Endothelial cell of umbilical vein (primary cell): ENCODE data around the gene INKA1. TPM values are rescaled to one million over a fixed set of nuclear protein-coding genes. Genes with fewer than 3 reads are reported as not detected.

Source experiments
- BruUV-seq: library from RNA; stranded (reverse); fragments of 400-500 nt; replicated peaks from 2 replicates; lab custom pipeline; 2021; lab: Mats Ljungman, UMichigan
- CTCF ChIA-PET: fragments of 300-600, 350-600 bp; sonication (Branson Sonifier 250); formaldehyde crosslinking; loops from one replicate; lab custom pipeline; 2021; ENCODE audit warnings: antibody characterized with exemption, inconsistent platforms; lab: Charles Lee
- POLR2A ChIA-PET: fragments of 300-600, 350-600 bp; sonication (Branson Sonifier 250); formaldehyde crosslinking; loops from one replicate; lab custom pipeline; 2021; ENCODE audit warnings: antibody characterized with exemption, inconsistent platforms; lab: Charles Lee
- DNase-seq: peaks from one replicate; pipeline ENCODE4 v3.0.0-alpha.2; 2011; ENCODE audit warnings: low read depth, low spot score
- FAIRE-seq: peaks from 2 replicates; lab custom pipeline; 2011; peaks lifted over from hg19 to GRCh38; lab: Jason Lieb, UNC
- H2AFZ ChIP-seq: 2 replicates; pipeline ENCODE4 v1.6.0; 2012; ENCODE audit warnings: low read depth, low read length, control low read depth, inconsistent platforms
- H3K27ac ChIP-seq: 2 replicates; pipeline ENCODE4 v1.5.1; 2011; ENCODE audit warnings: low read depth, mild to moderate bottlenecking, control low read depth, low read length, moderate library complexity; ENCODE audit not compliant: insufficient read depth
- H3K27me3 ChIP-seq, 2 experiments: 2 replicates each; pipeline versions ENCODE4 v1.6.0 to v1.6.1; 2011; ENCODE audit warnings: low read length in 2 of 2, mixed read lengths in 1 of 2; ENCODE audit not compliant: control insufficient read depth in 2 of 2, insufficient read depth in 2 of 2
- H3K36me3 ChIP-seq, 2 experiments: 2 replicates in 1 of 2; 3 replicates in 1 of 2; pipeline ENCODE4 v1.5.1; 2011; ENCODE audit warnings: low read length in 2 of 2, mild to moderate bottlenecking in 1 of 2, moderate library complexity in 1 of 2; ENCODE audit not compliant: control insufficient read depth in 2 of 2, insufficient read depth in 2 of 2; ENCODE audit errors: extremely low read depth in 1 of 2
- H3K4me1 ChIP-seq: 3 replicates; pipeline ENCODE4 v1.5.1; 2011; ENCODE audit warnings: mild to moderate bottlenecking, low read length; ENCODE audit not compliant: control insufficient read depth, insufficient read depth; ENCODE audit errors: extremely low read depth
- H3K4me2 ChIP-seq: 2 replicates; pipeline ENCODE4 v1.6.1; 2011; ENCODE audit warnings: low read length, control low read depth, mixed read lengths; ENCODE audit not compliant: insufficient read depth
- H3K4me3 ChIP-seq, 3 experiments: fragments of 200-600 bp in 1 of 3; sonication (generic), shearing (Covaris generic) in 1 of 3; replicated peaks in 1 of 3; 2 replicates each; pipeline ENCODE4 v1.5.1; 2011 to 2016; ENCODE audit warnings: control low read depth in 3 of 3, low read length in 3 of 3, mild to moderate bottlenecking in 2 of 3, inconsistent platforms in 1 of 3, low read depth in 1 of 3, moderate library complexity in 1 of 3; ENCODE audit not compliant: insufficient read depth in 1 of 3
- H3K79me2 ChIP-seq: 2 replicates; pipeline ENCODE4 v1.6.0; 2012; ENCODE audit warnings: low read length, inconsistent platforms; ENCODE audit not compliant: control insufficient read depth, insufficient read depth
- H3K9ac ChIP-seq: replicated peaks from 2 replicates; pipeline ENCODE3; 2011; ENCODE audit warnings: low read length, control low read depth; ENCODE audit not compliant: insufficient read depth; ENCODE audit errors: extremely low read depth
- H3K9me1 ChIP-seq: replicated peaks from 3 replicates; pipeline ENCODE4 v1.6.0; 2011; ENCODE audit warnings: mild to moderate bottlenecking, low read length; ENCODE audit not compliant: control insufficient read depth, insufficient read depth; ENCODE audit errors: extremely low read depth
- H3K9me3 ChIP-seq: replicated peaks from 2 replicates; pipeline ENCODE4 v1.5.1; 2012; ENCODE audit warnings: low read length, inconsistent platforms; ENCODE audit not compliant: control insufficient read depth, insufficient read depth
- H4K20me1 ChIP-seq: replicated peaks from 2 replicates; pipeline ENCODE3; 2011; ENCODE audit warnings: mild to moderate bottlenecking, low read length; ENCODE audit not compliant: control insufficient read depth, insufficient read depth; ENCODE audit errors: extremely low read depth
- EZH2 ChIP-seq: IDR thresholded peaks from 2 replicates; pipeline ENCODE4 v1.6.1; 2012; ENCODE audit warnings: borderline replicate concordance, low read depth, mild to moderate bottlenecking, moderate library complexity, low read length, inconsistent platforms; ENCODE audit not compliant: severe bottlenecking
- FOS ChIP-seq: IDR thresholded peaks from 2 replicates; pipeline ENCODE4 v1.6.1; 2011; ENCODE audit warnings: mild to moderate bottlenecking, low read length, moderate library complexity, borderline replicate concordance; ENCODE audit not compliant: insufficient read depth
- GATA2 ChIP-seq: IDR thresholded peaks from 2 replicates; pipeline ENCODE4 v1.7.0; 2011; ENCODE audit warnings: low read depth, mild to moderate bottlenecking, moderate library complexity, mixed read lengths, low read length; ENCODE audit not compliant: insufficient read length, insufficient read depth
- JUN ChIP-seq: IDR thresholded peaks from 2 replicates; pipeline ENCODE4 v1.6.1; 2011; ENCODE audit warnings: borderline replicate concordance, low read depth; ENCODE audit not compliant: insufficient read length, insufficient read depth
- MYC ChIP-seq: IDR thresholded peaks from one replicate; pipeline ENCODE4 v1.6.1; 2011; ENCODE audit warnings: mild to moderate bottlenecking, low read depth, low read length
- POLR2A ChIP-seq: IDR thresholded peaks from 2 replicates; pipeline ENCODE4 v1.6.1; 2012; ENCODE audit warnings: low read depth, mild to moderate bottlenecking, control low read depth, low read length
- POLR2AphosphoS5 ChIP-seq: IDR thresholded peaks from 2 replicates; pipeline ENCODE4 v1.6.1; 2012; ENCODE audit warnings: low read depth, mild to moderate bottlenecking, control low read depth, low read length, moderate library complexity; ENCODE audit not compliant: insufficient read depth
- dilution Hi-C: fragments of 300-500 bp; cut with MboI; formaldehyde crosslinking; loops from one replicate; pipeline ENCODE4 v1.15.0; 2019; ENCODE audit warnings: low sequenced_read_pairs; ENCODE audit not compliant: extremely low pct_ligation_motif_present
- intact Hi-C: fragments of 100-400 bp; cut with micrococcal nuclease; formaldehyde crosslinking; loops from one replicate; pipeline ENCODE4 v1.10.0; 2022
- polyA plus RNA-seq, 4 experiments: library from polyadenylated mRNA; depleted of rRNA in 3 of 4; stranded (reverse) in 3 of 4; unstranded in 1 of 4; fragments of >200 nt; gene quantifications; 2 replicates each; pipeline versions ENCODE4 v1.2.1 to v1.2.3, GENCODE V29; 2011 to 2012; ENCODE audit warnings: missing spikeins in 1 of 4
- total RNA-seq: library from RNA; stranded (reverse); gene quantifications from 2 replicates; pipeline ENCODE4 v1.2.3, GENCODE V29; 2021
- TF ChIP-seq, protein P1 (sequence below), 2 donors: IDR thresholded peaks; 1 replicate in 1 of 2; 2 replicates in 1 of 2; pipeline ENCODE4 v1.5.1; 2011; ENCODE audit warnings: low read length in 2 of 2, mild to moderate bottlenecking in 2 of 2, moderate library complexity in 2 of 2, control low read depth in 1 of 2, inconsistent platforms in 1 of 2, low read depth in 1 of 2; ENCODE audit not compliant: insufficient read depth in 1 of 2; ENCODE audit errors: extremely low read depth in 1 of 2
- TF ChIP-seq, protein P2 (sequence below): IDR thresholded peaks from 2 replicates; pipeline ENCODE4 v1.6.1; 2011; ENCODE audit not compliant: insufficient read depth, insufficient read length

The INKA1 gene
- total and polyA plus RNA-seq, 2 donors (not counting 3 experiments of a cell fraction or from before 2014, with no cell fraction given), result 24.0 to 37.8 TPM

DNA sequence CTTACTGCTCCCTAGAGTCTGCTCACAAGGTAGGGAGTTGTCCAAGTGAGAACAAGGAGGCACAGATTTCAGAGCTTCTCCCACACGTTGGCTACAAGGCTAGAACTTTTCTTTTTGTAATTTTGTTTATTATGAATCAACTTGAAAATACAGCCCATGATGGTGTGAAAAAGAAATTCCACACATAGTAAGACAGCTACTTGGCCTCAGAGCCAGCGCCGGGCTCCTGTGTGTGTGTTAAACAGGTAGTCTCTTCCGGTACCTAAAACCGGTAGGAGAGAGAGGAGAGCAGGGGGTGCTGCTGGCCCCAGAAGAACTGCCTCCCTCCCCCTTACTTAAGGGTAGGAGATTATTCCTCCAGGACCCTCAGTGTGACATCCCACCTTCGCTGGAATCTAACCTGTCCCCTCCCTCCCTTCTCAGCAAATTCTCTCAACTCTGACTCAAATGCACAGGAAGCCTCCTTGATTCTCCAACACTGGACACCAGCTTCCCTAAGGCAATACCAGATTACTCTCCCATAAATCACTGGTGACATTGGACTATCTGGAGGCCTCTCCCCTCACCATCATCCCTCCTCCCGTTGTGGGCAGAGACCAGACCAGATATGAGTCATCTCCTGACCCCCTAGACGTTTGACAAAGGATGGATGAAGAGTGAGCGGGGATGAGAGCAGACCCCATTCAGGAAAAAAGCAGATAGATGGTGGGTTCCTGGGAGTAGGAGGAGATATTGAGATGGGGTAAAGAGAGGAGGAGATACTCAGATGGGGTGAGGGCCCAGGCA lies 12.2 kb upstream of the INKA1 start:
- intact Hi-C loops, result no loop called here
- CTCF ChIA-PET, result interaction anchor here (1.2 kb wide), 1 partner anchor 48 kb away, joined by 6 read pairs; no protein-coding TSS in a partner anchor

More for the DNA sequence above, 12.2 kb upstream of the INKA1 start:
- H3K79me2 ChIP-seq, result peaks cover 3% of the 10 kb centered on the region
- peaks cover 9% of the 10 kb centered on the region for H3K4me1 ChIP-seq
- no peaks in the 10 kb centered on the region for H4K20me1 ChIP-seq
- H3K9me3 ChIP-seq, result no peaks in the 10 kb centered on the region
- DNase-seq (no peak), FAIRE-seq (no peak)
- TF ChIP-seq POLR2A, result no peak
- no peak for TF ChIP-seq POLR2AphosphoS5
- no peak for TF ChIP-seq EZH2
- TF ChIP-seq FOS, result no peak
- TF ChIP-seq MYC, result no peak
- TF ChIP-seq, protein P1, sequence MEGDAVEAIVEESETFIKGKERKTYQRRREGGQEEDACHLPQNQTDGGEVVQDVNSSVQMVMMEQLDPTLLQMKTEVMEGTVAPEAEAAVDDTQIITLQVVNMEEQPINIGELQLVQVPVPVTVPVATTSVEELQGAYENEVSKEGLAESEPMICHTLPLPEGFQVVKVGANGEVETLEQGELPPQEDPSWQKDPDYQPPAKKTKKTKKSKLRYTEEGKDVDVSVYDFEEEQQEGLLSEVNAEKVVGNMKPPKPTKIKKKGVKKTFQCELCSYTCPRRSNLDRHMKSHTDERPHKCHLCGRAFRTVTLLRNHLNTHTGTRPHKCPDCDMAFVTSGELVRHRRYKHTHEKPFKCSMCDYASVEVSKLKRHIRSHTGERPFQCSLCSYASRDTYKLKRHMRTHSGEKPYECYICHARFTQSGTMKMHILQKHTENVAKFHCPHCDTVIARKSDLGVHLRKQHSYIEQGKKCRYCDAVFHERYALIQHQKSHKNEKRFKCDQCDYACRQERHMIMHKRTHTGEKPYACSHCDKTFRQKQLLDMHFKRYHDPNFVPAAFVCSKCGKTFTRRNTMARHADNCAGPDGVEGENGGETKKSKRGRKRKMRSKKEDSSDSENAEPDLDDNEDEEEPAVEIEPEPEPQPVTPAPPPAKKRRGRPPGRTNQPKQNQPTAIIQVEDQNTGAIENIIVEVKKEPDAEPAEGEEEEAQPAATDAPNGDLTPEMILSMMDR (IDR thresholded peaks at IDR 0.05; ENCODE audit: extremely low read depth in 1 of 2, insufficient read depth in 1 of 2, low read depth in 1 of 2, low read length in 2 of 2), result no peak
- no peak for TF ChIP-seq JUN
- TF ChIP-seq GATA2, result no peak
- TF ChIP-seq, protein P2, sequence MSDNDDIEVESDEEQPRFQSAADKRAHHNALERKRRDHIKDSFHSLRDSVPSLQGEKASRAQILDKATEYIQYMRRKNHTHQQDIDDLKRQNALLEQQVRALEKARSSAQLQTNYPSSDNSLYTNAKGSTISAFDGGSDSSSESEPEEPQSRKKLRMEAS, result no peak
- H2AFZ ChIP-seq, result no peak overlapping the region
- dilution Hi-C loops, result no loop called here
- no peak overlapping the region for H3K9ac ChIP-seq
- POLR2A ChIA-PET, result no interaction called here
- H3K27me3 ChIP-seq, result no peaks in the 10 kb centered on the region
- H3K27ac ChIP-seq, result no peak overlapping the region
- no TSS peak for BruUV-seq
- H3K4me2 ChIP-seq, result no peak overlapping the region
- no peaks in the 10 kb centered on the region for H3K9me1 ChIP-seq
- H3K36me3 ChIP-seq, result no peaks in the 10 kb centered on the region
- no peak overlapping the region for H3K4me3 ChIP-seq
